Lower leg skin (tissue), 4 donors: Measurements from ENCODE around the gene AFF1. TPM values are rescaled to one million over a fixed set of nuclear protein-coding genes. Genes with fewer than 3 reads are reported as not detected.

Experiments used
- DNase-seq, 2 donors: peaks; one replicate each; pipeline ENCODE4 v3.0.0-alpha.2; 2019; ENCODE audit warnings: low spot score in 2 of 2
- H3K4me3 ChIP-seq: fragments of 200-600 bp; sonication (generic); 2 replicates; pipeline ENCODE4 v1.5.1; 2017; ENCODE audit warnings: mild to moderate bottlenecking, low read depth; ENCODE audit not compliant: poor library complexity, severe bottlenecking
- POLR2A ChIP-seq, 2 donors: fragments of 450-650 bp; IDR thresholded peaks; one replicate each; pipeline ENCODE4 v1.6.1; 2016 to 2017; ENCODE audit warnings: antibody characterized with exemption in 2 of 2, mild to moderate bottlenecking in 1 of 2, moderate library complexity in 1 of 2
- WGBS, 2 donors: methylation state at CpG; one replicate each; pipeline ENCODE4 v1.1.5; 2018; 5-methylcytosine and 5-hydroxymethylcytosine counted together
- intact Hi-C: fragments of 100-400 bp; cut with DNase I; formaldehyde crosslinking; loops from one replicate; pipeline ENCODE4 v1.15.0; 2023; ENCODE audit warnings: low total_unique reads
- total RNA-seq, 4 donors: library from RNA; depleted of rRNA; stranded (reverse); fragments of >200 nt; gene quantifications; one replicate each; pipeline ENCODE4 v1.1.0, GENCODE V29; 2016
- TF ChIP-seq, protein P1 (sequence below), 3 donors: fragments of 450-650 bp; IDR thresholded peaks; one replicate each; pipeline ENCODE4 v1.5.1; 2016; ENCODE audit warnings: antibody characterized with exemption in 3 of 3, mild to moderate bottlenecking in 3 of 3, moderate library complexity in 2 of 3

Gene AFF1
- total RNA-seq, 4 donors from 2014 or later = 58.1 to 107 (median 71.2) TPM

DNA sequence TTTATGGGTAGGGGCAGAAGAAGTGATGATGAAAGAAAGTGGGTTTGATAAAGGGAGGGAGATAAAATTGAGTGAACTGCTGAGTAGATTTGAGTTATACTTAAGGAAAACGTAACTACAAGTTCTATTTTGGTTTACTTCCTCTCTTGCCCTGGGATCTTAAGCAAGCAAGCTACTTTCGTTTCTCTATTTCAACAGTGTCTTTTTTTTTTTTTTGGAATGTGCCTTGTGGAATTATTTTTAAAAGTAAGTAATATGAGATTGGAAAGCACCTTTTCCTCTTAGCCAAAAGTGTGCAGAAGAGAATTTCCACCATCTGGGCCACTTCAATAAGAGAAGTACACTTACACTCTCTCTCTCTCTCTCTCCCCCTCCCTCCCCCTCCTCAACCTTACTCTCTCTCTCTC is 26.6 kb upstream of the AFF1 start:
- intact Hi-C loops = loop anchor here (10.0 kb wide), 1 partner anchor 313 kb away; the partner anchor contains the start of gene PTPN13
- WGBS, 2 donors = 3% methylated on average over 2 of the region's 2 CpGs
- no peak for TF ChIP-seq POLR2A (IDR thresholded peaks at IDR 0.05)
- TF ChIP-seq, protein P1, sequence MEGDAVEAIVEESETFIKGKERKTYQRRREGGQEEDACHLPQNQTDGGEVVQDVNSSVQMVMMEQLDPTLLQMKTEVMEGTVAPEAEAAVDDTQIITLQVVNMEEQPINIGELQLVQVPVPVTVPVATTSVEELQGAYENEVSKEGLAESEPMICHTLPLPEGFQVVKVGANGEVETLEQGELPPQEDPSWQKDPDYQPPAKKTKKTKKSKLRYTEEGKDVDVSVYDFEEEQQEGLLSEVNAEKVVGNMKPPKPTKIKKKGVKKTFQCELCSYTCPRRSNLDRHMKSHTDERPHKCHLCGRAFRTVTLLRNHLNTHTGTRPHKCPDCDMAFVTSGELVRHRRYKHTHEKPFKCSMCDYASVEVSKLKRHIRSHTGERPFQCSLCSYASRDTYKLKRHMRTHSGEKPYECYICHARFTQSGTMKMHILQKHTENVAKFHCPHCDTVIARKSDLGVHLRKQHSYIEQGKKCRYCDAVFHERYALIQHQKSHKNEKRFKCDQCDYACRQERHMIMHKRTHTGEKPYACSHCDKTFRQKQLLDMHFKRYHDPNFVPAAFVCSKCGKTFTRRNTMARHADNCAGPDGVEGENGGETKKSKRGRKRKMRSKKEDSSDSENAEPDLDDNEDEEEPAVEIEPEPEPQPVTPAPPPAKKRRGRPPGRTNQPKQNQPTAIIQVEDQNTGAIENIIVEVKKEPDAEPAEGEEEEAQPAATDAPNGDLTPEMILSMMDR (IDR thresholded peaks at IDR 0.05) = no peak
- no peak for DNase-seq
- H3K4me3 ChIP-seq = no peak overlapping the region

DNA sequence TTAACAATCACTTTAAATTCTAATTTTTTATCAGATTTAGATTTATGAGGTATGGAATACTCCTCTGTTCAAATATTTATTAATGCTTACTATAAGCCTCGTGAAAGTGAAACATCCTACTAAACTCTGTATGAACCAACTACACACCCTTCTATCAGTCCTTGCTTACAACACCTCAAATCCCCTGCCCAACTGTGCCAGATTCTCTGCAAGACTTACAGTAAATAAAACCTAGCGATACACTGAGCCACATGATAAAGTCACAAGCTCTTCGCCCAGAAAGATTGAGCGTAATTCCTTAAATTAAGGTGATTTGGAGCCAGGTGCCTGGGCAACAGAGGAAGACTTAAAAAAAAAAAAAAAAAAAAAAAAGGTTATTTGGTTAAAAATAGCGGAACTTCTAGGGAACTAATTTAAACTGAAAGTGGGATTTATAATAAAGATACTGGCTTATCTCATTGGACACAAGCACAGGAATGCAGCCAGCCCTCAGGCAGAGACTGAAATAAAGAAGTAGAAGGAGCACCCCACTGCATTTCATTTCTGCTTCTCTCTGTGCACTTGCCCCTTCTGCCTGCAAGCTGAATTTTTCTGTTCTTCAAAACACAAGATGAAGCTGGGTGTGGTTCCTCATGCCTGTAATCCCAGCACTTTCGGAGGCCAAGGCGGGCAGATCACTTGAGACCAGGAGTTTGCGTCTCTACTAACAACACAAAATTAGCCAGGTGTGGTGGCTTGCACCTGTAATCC is 25.1 kb upstream of the AFF1 start:
- H3K4me3 ChIP-seq = no peak overlapping the region
- DNase-seq = peak in 1 of 2 donors; percentile 61
- 56 to 73% methylated on average over 8 of the region's 8 CpGs for WGBS, 2 donors
- intact Hi-C loops = loop anchor here (10.0 kb wide), 1 partner anchor 315 kb away; the partner anchor contains the start of gene PTPN13
- TF ChIP-seq, protein P1 (IDR thresholded peaks at IDR 0.05) = no peak
- TF ChIP-seq POLR2A (IDR thresholded peaks at IDR 0.05) = no peak

- intact Hi-C loops = no loop called here
- WGBS, 2 donors = 85 to 87% methylated on average over 5 of the region's 5 CpGs
- TF ChIP-seq, protein P1 (IDR thresholded peaks at IDR 0.05) = no peak
- no peak overlapping the region for H3K4me3 ChIP-seq
- no peak for DNase-seq
Observed at GRCh38 chr4:86910369-86910768, 24.4 kb upstream of the AFF1 start.

DNA sequence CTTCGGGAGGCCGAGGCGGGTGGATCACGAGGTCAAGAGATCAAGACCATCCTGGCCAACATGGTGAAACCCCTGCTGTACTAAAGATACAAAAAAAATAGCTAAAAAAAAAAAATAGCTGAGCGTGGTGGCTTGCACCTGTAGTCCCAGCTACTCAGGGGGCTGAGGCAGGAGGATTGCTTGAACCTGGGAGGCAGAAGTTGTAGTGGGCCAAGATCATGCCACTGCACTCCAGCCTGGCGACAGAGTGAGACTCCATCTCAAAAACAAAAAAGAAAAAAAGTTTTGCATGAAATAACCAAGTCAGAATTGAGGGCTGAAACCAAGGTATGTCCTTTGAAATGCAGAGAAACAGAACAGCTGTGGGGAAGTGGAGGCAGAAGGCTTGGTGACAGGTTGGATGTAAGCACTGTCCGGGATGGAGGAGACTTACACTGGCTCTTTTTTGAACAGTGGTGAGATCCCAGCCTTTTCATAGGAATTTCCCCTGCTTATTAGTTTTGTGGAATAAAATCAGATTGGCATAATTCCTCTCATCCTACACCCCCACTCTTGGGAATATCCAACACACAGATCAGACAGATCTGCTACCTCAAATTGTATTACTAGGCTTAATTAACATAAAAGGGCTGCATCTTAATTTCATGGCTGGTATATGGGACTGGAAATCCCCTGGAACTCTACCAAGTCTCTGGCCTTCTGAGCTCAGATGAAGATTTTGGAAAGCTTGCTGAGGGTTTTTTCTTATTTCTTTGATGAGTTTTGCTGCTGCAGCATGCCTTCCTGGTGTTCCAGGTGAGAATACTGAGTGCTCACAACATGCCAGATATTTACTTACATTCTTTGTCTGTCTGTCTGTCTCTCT is 23.8 kb upstream of the AFF1 start:
- TF ChIP-seq, protein P1 (IDR thresholded peaks at IDR 0.05) = no peak
- TF ChIP-seq POLR2A (IDR thresholded peaks at IDR 0.05) = no peak
- no peak for DNase-seq
- 78 to 83% methylated on average over 7 of the region's 7 CpGs for WGBS, 2 donors
- H3K4me3 ChIP-seq = no peak overlapping the region
- intact Hi-C loops = no loop called here

- no peak for DNase-seq
- no peak for TF ChIP-seq POLR2A (IDR thresholded peaks at IDR 0.05)
- TF ChIP-seq, protein P1 (IDR thresholded peaks at IDR 0.05) = no peak
- WGBS, 2 donors = 22 to 96% methylated on average over 1 of the region's 1 CpG
- H3K4me3 ChIP-seq = no peak overlapping the region
- intact Hi-C loops = loop anchor here (5.0 kb wide), 1 partner anchor 316 kb away; no protein-coding TSS in a partner anchor
Observed at GRCh38 chr4:86916392-86916791, 18.4 kb upstream of the AFF1 start.
